ENCODE data around the gene NDUFS2. TPM values are rescaled to one million over a fixed set of nuclear protein-coding genes. Genes with fewer than 3 reads are reported as not detected.

The NDUFS2 gene
- total RNA-seq, 2 donors from 2014 or later: 46.4 to 67.2 TPM

GRCh38 chr1:161206411-161207140 lies 4.4 kb downstream of the NDUFS2 start:
- Histone ChIP-seq H3K4me1 (peaks cover 23% of the 10 kb centered on the region), H3K27ac (peak overlapping the region in 2 of 4 donors; percentile 49 to 52), H3K27me3 (no peaks in the 10 kb centered on the region), H3K9me3 (no peaks in the 10 kb centered on the region), H3K4me3 (no peak overlapping the region), H3K36me3 (replicated peaks in 1 of 2; ENCODE audit: insufficient read depth in 1 of 2, low read depth in 2 of 2) (peaks cover 0 to 36% of the 10 kb centered on the region in 2 donors)
- 80 to 82% methylated on average over 12 of the region's 12 CpGs for WGBS, 2 donors
- ATAC-seq (no peak), DNase-seq (no peak)
- intact Hi-C loops (cut with DNase I): loop anchor here (5.0 kb wide), 1 partner anchor 176 kb away; no protein-coding TSS in a partner anchor
- TF ChIP-seq CTCF (IDR thresholded peaks at IDR 0.05) (no peak), POLR2A (IDR thresholded peaks at IDR 0.05) (no peak)

- TF ChIP-seq CTCF (IDR thresholded peaks at IDR 0.05): no peak
- no peak for TF ChIP-seq POLR2A (IDR thresholded peaks at IDR 0.05)
- Histone ChIP-seq H3K4me3 (no peak overlapping the region), H3K4me1 (peaks cover 20% of the 10 kb centered on the region), H3K27me3 (no peaks in the 10 kb centered on the region), H3K27ac (peak overlapping the region in 2 of 4 donors; percentile 49 to 52), H3K36me3 (replicated peaks in 1 of 2; ENCODE audit: insufficient read depth in 1 of 2, low read depth in 2 of 2) (peaks cover 0 to 42% of the 10 kb centered on the region in 2 donors), H3K9me3 (no peaks in the 10 kb centered on the region)
- DNase-seq: peak; percentile 22 to 64 (median 33)
- peak; percentile 18 for ATAC-seq
- WGBS, 2 donors: 76 to 79% methylated on average over 7 to 8 of the region's 8 CpGs
- intact Hi-C loops (cut with DNase I): loop anchor here (5.0 kb wide), 1 partner anchor 175 kb away; no protein-coding TSS in a partner anchor
Observed at GRCh38 chr1:161207173-161207572, 5.0 kb downstream of the NDUFS2 start.

- H3K27ac ChIP-seq: no peak overlapping the region
Observed at GRCh38 chr1:161209790-161210409, 7.7 kb downstream of the NDUFS2 start.

GRCh38 chr1:161214369-161214768 lies 12.2 kb downstream of the NDUFS2 start:
- no peak overlapping the region for H3K4me3 ChIP-seq
- H3K36me3 ChIP-seq (replicated peaks in 1 of 2; ENCODE audit: insufficient read depth in 1 of 2, low read depth in 2 of 2): peaks cover 8 to 42% of the 10 kb centered on the region in 2 donors
- H3K4me1 ChIP-seq: no peaks in the 10 kb centered on the region
- H3K27ac ChIP-seq: peak overlapping the region in 1 of 4 donors; percentile 78
- intact Hi-C loops (cut with DNase I): no loop called here
- DNase-seq (peak in 1 of 4 donors; percentile 33), ATAC-seq (no peak)
- no peaks in the 10 kb centered on the region for H3K9me3 ChIP-seq
- 82 to 92% methylated on average over 9 of the region's 9 CpGs for whole genome bisulfite sequencing, 2 donors
- TF ChIP-seq POLR2A (IDR thresholded peaks at IDR 0.05): no peak
- TF ChIP-seq CTCF (IDR thresholded peaks at IDR 0.05): no peak
- H3K27me3 ChIP-seq: no peaks in the 10 kb centered on the region

More at GRCh38 chr1:161209790-161210409, 7.7 kb downstream of the NDUFS2 start:
- TF ChIP-seq POLR2A (IDR thresholded peaks at IDR 0.05) (no peak), CTCF (IDR thresholded peaks at IDR 0.05) (peak; percentile 84 to 93 (median 88))
- Histone ChIP-seq H3K36me3 (replicated peaks in 1 of 2; ENCODE audit: insufficient read depth in 1 of 2, low read depth in 2 of 2) (peaks cover 8 to 59% of the 10 kb centered on the region in 2 donors), H3K27me3 (no peaks in the 10 kb centered on the region), H3K4me1 (no peaks in the 10 kb centered on the region), H3K4me3 (no peak overlapping the region), H3K9me3 (no peaks in the 10 kb centered on the region)
- ATAC-seq: peak; percentile 85
- intact Hi-C loops (cut with DNase I): loop anchor here (5.0 kb wide), 1 partner anchor 172 kb away; no protein-coding TSS in a partner anchor
- 26 to 33% methylated on average over 11 of the region's 11 CpGs for WGBS, 2 donors
- DNase-seq: peak; percentile 78 to 87 (median 84)
